Naive B cell (primary cell): Measurements from ENCODE around the gene PSMA6. TPM values are rescaled to one million over a fixed set of nuclear protein-coding genes. Genes with fewer than 3 reads are reported as not detected.
A peak's percentile ranks its signal among the peaks of the same experiment; 100 is the strongest.

Experiments
- ATAC-seq, 2 donors: fragments of 150-1000 bp; cut with Tn5 transposase; 2 replicates each; pipeline ENCODE4 v1.10.0; 2021; ENCODE audit warnings: low read depth in 2 of 2, mild to moderate bottlenecking in 2 of 2, moderate library complexity in 2 of 2
- DNase-seq: peaks from one replicate; pipeline ENCODE4 v3.0.0; 2022
- H3K27ac Mint-ChIP-seq, 6 donors: one replicate each; pipeline ENCODE4 v1.8.0; 2020 to 2022; ENCODE audit warnings: mild to moderate bottlenecking in 6 of 6, mixed read lengths in 6 of 6, moderate library complexity in 5 of 6, inconsistent platforms in 2 of 6
- H3K27me3 Mint-ChIP-seq, 3 donors: one replicate each; pipeline ENCODE4 v1.8.0; 2021 to 2022; ENCODE audit warnings: mixed read lengths in 3 of 3, mild to moderate bottlenecking in 1 of 3
- H3K36me3 Mint-ChIP-seq, 2 donors: one replicate each; pipeline ENCODE4 v1.8.0; 2020 to 2022; ENCODE audit warnings: mixed read lengths in 2 of 2, inconsistent platforms in 1 of 2, mild to moderate bottlenecking in 1 of 2
- H3K4me1 Mint-ChIP-seq, 3 donors: one replicate each; pipeline ENCODE4 v1.8.0; 2020 to 2022; ENCODE audit warnings: mixed read lengths in 3 of 3, inconsistent platforms in 1 of 3, mild to moderate bottlenecking in 1 of 3, moderate library complexity in 1 of 3
- H3K4me3 Mint-ChIP-seq, 8 donors: one replicate each; pipeline ENCODE4 v1.8.0; 2020 to 2022; ENCODE audit warnings: mild to moderate bottlenecking in 8 of 8, mixed read lengths in 8 of 8, moderate library complexity in 8 of 8, inconsistent platforms in 2 of 8
- H3K9me3 Mint-ChIP-seq, 7 donors: one replicate each; pipeline ENCODE4 v1.8.0; 2020 to 2022; ENCODE audit warnings: mixed read lengths in 7 of 7, mild to moderate bottlenecking in 5 of 7, inconsistent platforms in 2 of 7, moderate library complexity in 1 of 7
- polyA plus RNA-seq, 6 donors: library from polyadenylated mRNA; unstranded; fragments of 300-500 nt; fragmentation: Illumina TruSeq; gene quantifications; one replicate each; pipeline ENCODE4 v1.2.3, GENCODE V29; 2021; ENCODE audit warnings: low read depth in 6 of 6

PSMA6 gene
- polyA plus RNA-seq, 6 donors from 2014 or later: 216 to 373 (median 267) TPM

- H3K4me3 Mint-ChIP-seq: no peak overlapping the region
- ATAC-seq (no peak), DNase-seq (no peak)
- H3K9me3 Mint-ChIP-seq: peaks cover 0 to 3% (median 0%) of the 10 kb centered on the region in 7 donors
- H3K36me3 Mint-ChIP-seq: peaks cover 0 to 14% of the 10 kb centered on the region in 2 donors
- no peaks in the 10 kb centered on the region for H3K27me3 Mint-ChIP-seq
- H3K27ac Mint-ChIP-seq: peak overlapping the region in 1 of 6 donors; percentile 22
- peaks cover 32 to 44% (median 38%) of the 10 kb centered on the region in 3 donors for H3K4me1 Mint-ChIP-seq
These were observed 12.8 kb downstream of the PSMA6 start for GRCh38 chr14:35304812-35305462.

GRCh38 chr14:35305633-35306032 is 13.5 kb downstream of the PSMA6 start:
- H3K9me3 Mint-ChIP-seq: peaks cover 0 to 3% (median 0%) of the 10 kb centered on the region in 7 donors
- H3K36me3 Mint-ChIP-seq: peaks cover 4 to 14% of the 10 kb centered on the region in 2 donors
- peaks cover 25 to 37% (median 31%) of the 10 kb centered on the region in 3 donors for H3K4me1 Mint-ChIP-seq
- DNase-seq: no peak
- ATAC-seq: no peak
- H3K27ac Mint-ChIP-seq: no peak overlapping the region
- H3K27me3 Mint-ChIP-seq: no peaks in the 10 kb centered on the region
- H3K4me3 Mint-ChIP-seq: no peak overlapping the region

- peaks cover 0 to 3% (median 0%) of the 10 kb centered on the region in 7 donors for H3K9me3 Mint-ChIP-seq
- peaks cover 20 to 33% (median 26%) of the 10 kb centered on the region in 3 donors for H3K4me1 Mint-ChIP-seq
- H3K4me3 Mint-ChIP-seq: no peak overlapping the region
- peaks cover 5 to 14% of the 10 kb centered on the region in 2 donors for H3K36me3 Mint-ChIP-seq
- DNase-seq: no peak
- no peaks in the 10 kb centered on the region for H3K27me3 Mint-ChIP-seq
- no peak for ATAC-seq
- H3K27ac Mint-ChIP-seq: peak overlapping the region in 1 of 6 donors; percentile 59
These were observed 13.9 kb downstream of the PSMA6 start for GRCh38 chr14:35306114-35306513.

GRCh38 chr14:35317820-35318219 is 25.6 kb downstream of the PSMA6 start:
- no peaks in the 10 kb centered on the region for H3K9me3 Mint-ChIP-seq
- no peak overlapping the region for H3K4me3 Mint-ChIP-seq
- H3K4me1 Mint-ChIP-seq: no peaks in the 10 kb centered on the region
- DNase-seq (no peak), ATAC-seq (no peak)
- H3K36me3 Mint-ChIP-seq: peaks cover 0 to 18% of the 10 kb centered on the region in 2 donors
- H3K27ac Mint-ChIP-seq: no peak overlapping the region
- no peaks in the 10 kb centered on the region for H3K27me3 Mint-ChIP-seq

GRCh38 chr14:35319509-35319908 is 27.3 kb downstream of the PSMA6 start:
- peak overlapping the region in 1 of 6 donors; percentile 42 for H3K27ac Mint-ChIP-seq
- H3K4me3 Mint-ChIP-seq: no peak overlapping the region
- DNase-seq: no peak
- H3K36me3 Mint-ChIP-seq: peaks cover 0 to 14% of the 10 kb centered on the region in 2 donors
- no peak for ATAC-seq
- no peaks in the 10 kb centered on the region for H3K27me3 Mint-ChIP-seq
- H3K9me3 Mint-ChIP-seq: no peaks in the 10 kb centered on the region
- H3K4me1 Mint-ChIP-seq: no peaks in the 10 kb centered on the region

GRCh38 chr14:35320472-35320871 is 28.3 kb downstream of the PSMA6 start:
- Mint-ChIP-seq H3K9me3 (no peaks in the 10 kb centered on the region), H3K27ac (no peak overlapping the region), H3K4me1 (no peaks in the 10 kb centered on the region), H3K27me3 (no peaks in the 10 kb centered on the region), H3K4me3 (no peak overlapping the region), H3K36me3 (peaks cover 0 to 7% of the 10 kb centered on the region in 2 donors)
- DNase-seq: no peak
- ATAC-seq: no peak

GRCh38 chr14:35326375-35326774 is 34.2 kb downstream of the PSMA6 start:
- Mint-ChIP-seq H3K27ac (no peak overlapping the region), H3K9me3 (no peaks in the 10 kb centered on the region), H3K4me1 (peaks cover 0 to 1% (median 0%) of the 10 kb centered on the region in 3 donors), H3K4me3 (no peak overlapping the region), H3K27me3 (no peaks in the 10 kb centered on the region), H3K36me3 (no peaks in the 10 kb centered on the region)
- ATAC-seq: no peak
- DNase-seq: no peak

- Mint-ChIP-seq H3K36me3 (no peaks in the 10 kb centered on the region), H3K27me3 (no peaks in the 10 kb centered on the region), H3K4me1 (peaks cover 11 to 24% (median 13%) of the 10 kb centered on the region in 3 donors), H3K9me3 (no peaks in the 10 kb centered on the region), H3K27ac (peak overlapping the region in 4 of 6 donors; percentile 10 to 79 (median 38)), H3K4me3 (peak overlapping the region in 1 of 8 donors; percentile 16)
- DNase-seq: no peak
- peak; percentile 70 to 83 for ATAC-seq
These were observed 39.7 kb downstream of the PSMA6 start for GRCh38 chr14:35331605-35332516.

- no peaks in the 10 kb centered on the region for H3K36me3 Mint-ChIP-seq
- ATAC-seq (no peak), DNase-seq (no peak)
- peak overlapping the region in 4 of 6 donors; percentile 26 to 79 (median 40) for H3K27ac Mint-ChIP-seq
- no peaks in the 10 kb centered on the region for H3K9me3 Mint-ChIP-seq
- peaks cover 11 to 24% (median 13%) of the 10 kb centered on the region in 3 donors for H3K4me1 Mint-ChIP-seq
- peak overlapping the region in 1 of 8 donors; percentile 16 for H3K4me3 Mint-ChIP-seq
- H3K27me3 Mint-ChIP-seq: no peaks in the 10 kb centered on the region
These were observed 40.5 kb downstream of the PSMA6 start for GRCh38 chr14:35332517-35333263.

- H3K27ac Mint-ChIP-seq: peak overlapping the region in 1 of 6 donors; percentile 26
- DNase-seq (no peak), ATAC-seq (no peak)
- H3K27me3 Mint-ChIP-seq: no peaks in the 10 kb centered on the region
- peaks cover 11 to 24% (median 13%) of the 10 kb centered on the region in 3 donors for H3K4me1 Mint-ChIP-seq
- no peaks in the 10 kb centered on the region for H3K9me3 Mint-ChIP-seq
- H3K36me3 Mint-ChIP-seq: no peaks in the 10 kb centered on the region
- H3K4me3 Mint-ChIP-seq: peak overlapping the region in 1 of 8 donors; percentile 21
These were observed 41.1 kb downstream of the PSMA6 start for GRCh38 chr14:35333264-35333730.

- peak overlapping the region in 2 of 6 donors; percentile 13 to 15 for H3K27ac Mint-ChIP-seq
These were observed 41.9 kb downstream of the PSMA6 start for GRCh38 chr14:35333797-35334743.

GRCh38 chr14:35335388-35336092 is 43.4 kb downstream of the PSMA6 start:
- no peaks in the 10 kb centered on the region for H3K36me3 Mint-ChIP-seq
- H3K4me1 Mint-ChIP-seq: peaks cover 21 to 36% (median 26%) of the 10 kb centered on the region in 3 donors
- H3K27me3 Mint-ChIP-seq: no peaks in the 10 kb centered on the region
- H3K27ac Mint-ChIP-seq: no peak overlapping the region
- H3K4me3 Mint-ChIP-seq: no peak overlapping the region
- H3K9me3 Mint-ChIP-seq: no peaks in the 10 kb centered on the region
- no peak for ATAC-seq
- DNase-seq: no peak

More at GRCh38 chr14:35333797-35334743, 41.9 kb downstream of the PSMA6 start:
- H3K27me3 Mint-ChIP-seq: no peaks in the 10 kb centered on the region
- no peak for ATAC-seq
- no peak overlapping the region for H3K4me3 Mint-ChIP-seq
- no peaks in the 10 kb centered on the region for H3K36me3 Mint-ChIP-seq
- no peaks in the 10 kb centered on the region for H3K9me3 Mint-ChIP-seq
- DNase-seq: no peak
- H3K4me1 Mint-ChIP-seq: peaks cover 11 to 24% (median 13%) of the 10 kb centered on the region in 3 donors
